GM12878 (cell line): ENCODE data around the gene ANTXR1. TPM values are rescaled to one million over a fixed set of nuclear protein-coding genes. Genes with fewer than 3 reads are reported as not detected.

ENCODE experiments used
- ATAC-seq: fragments of 200-7000 bp; cut with Tn5 transposase; 3 replicates; pipeline ENCODE4 v1.9.1; 2020; ENCODE audit warnings: mild to moderate bottlenecking, moderate library complexity
- BruUV-seq: library from RNA; stranded (reverse); fragments of 400-500 nt; replicated peaks from 2 replicates; lab custom pipeline; 2021; lab: Mats Ljungman, UMichigan
- CTCF ChIA-PET: fragments of 300-600 bp; sonication (Branson Sonifier 250); formaldehyde crosslinking; extraction: SDS; loops from one replicate; lab custom pipeline; 2021; ENCODE audit warnings: inconsistent platforms; lab: Yijun Ruan, JAX
- POLR2A ChIA-PET: fragments of 350-600 bp; formaldehyde crosslinking; extraction: SDS; loops from one replicate; lab custom pipeline; 2021; ENCODE audit warnings: inconsistent platforms; lab: Charles Lee
- RAD21 ChIA-PET: fragments of 300-600 bp; sonication (Branson Sonifier 250); formaldehyde crosslinking; loops from one replicate; lab custom pipeline; 2023; ENCODE audit warnings: antibody characterized with exemption; ENCODE audit not compliant: unreplicated experiment; lab: Charles Lee
- SMC1A ChIA-PET: fragments of 300-600 bp; sonication (Branson Sonifier 250); formaldehyde crosslinking; loops from one replicate; lab custom pipeline; 2023; ENCODE audit not compliant: unreplicated experiment, uncharacterized antibody; lab: Charles Lee
- DNase-seq: peaks from one replicate; pipeline ENCODE4 v3.0.0-alpha.2; 2011; ENCODE audit warnings: low read depth, low spot score
- FAIRE-seq: peaks from 3 replicates; lab custom pipeline; 2011; peaks lifted over from hg19 to GRCh38; lab: Jason Lieb, UNC
- H2AFZ ChIP-seq: 2 replicates; pipeline ENCODE4 v1.6.0; 2011; ENCODE audit warnings: low read depth, low read length, control low read depth; ENCODE audit not compliant: control insufficient read depth
- H3K27ac ChIP-seq: 2 replicates; pipeline ENCODE4 v1.5.1; 2011; ENCODE audit warnings: control low read depth; ENCODE audit not compliant: control insufficient read depth, insufficient read depth
- H3K27me3 ChIP-seq, 2 experiments: replicated peaks in 1 of 2; 2 replicates each; pipeline versions ENCODE4 v1.6.0 to v1.6.1; 2011; ENCODE audit warnings: low read length in 1 of 2; ENCODE audit not compliant: control insufficient read depth in 2 of 2, insufficient read depth in 2 of 2
- H3K36me3 ChIP-seq, 2 experiments: 2 replicates each; pipeline ENCODE4 v1.5.1; 2011; ENCODE audit warnings: low read length in 1 of 2; ENCODE audit not compliant: control insufficient read depth in 2 of 2, insufficient read depth in 2 of 2
- H3K4me1 ChIP-seq: 2 replicates; pipeline ENCODE4 v1.6.1; 2011; ENCODE audit warnings: mild to moderate bottlenecking, low read length, moderate library complexity, mixed read lengths; ENCODE audit not compliant: control insufficient read depth, insufficient read depth
- H3K4me2 ChIP-seq: 2 replicates; pipeline ENCODE4 v1.6.0; 2011; ENCODE audit warnings: control low read depth; ENCODE audit not compliant: control insufficient read depth, insufficient read depth
- H3K4me3 ChIP-seq: fragments of 200-600 bp; sonication (generic); 2 replicates; pipeline ENCODE4 v1.5.1; 2016
- H3K79me2 ChIP-seq: 2 replicates; pipeline ENCODE4 v1.6.0; 2011; ENCODE audit warnings: low read length; ENCODE audit not compliant: control insufficient read depth, insufficient read depth
- H3K9ac ChIP-seq: 2 replicates; pipeline ENCODE4 v1.8.0; 2011; ENCODE audit warnings: low read length, control low read depth, mixed read lengths; ENCODE audit not compliant: control insufficient read depth, insufficient read depth
- H3K9me3 ChIP-seq: replicated peaks from 3 replicates; pipeline ENCODE4 v1.5.1; 2011; ENCODE audit warnings: mild to moderate bottlenecking, low read length; ENCODE audit not compliant: control insufficient read depth, insufficient read depth
- H4K20me1 ChIP-seq: 2 replicates; pipeline ENCODE4 v1.6.0; 2011; ENCODE audit not compliant: control insufficient read depth, insufficient read depth
- BRCA1 ChIP-seq: IDR thresholded peaks from 2 replicates; pipeline ENCODE4 v1.6.1; 2011; ENCODE audit warnings: low read depth, low read length, improper control_type of control experiment
- HDAC6 ChIP-seq: fragments of 200-600 bp; sonication (generic); IDR thresholded peaks from one replicate; pipeline ENCODE4 v1.8.0; 2017; ENCODE audit warnings: antibody characterized with exemption; ENCODE audit not compliant: unreplicated experiment
- JUND ChIP-seq: IDR thresholded peaks from 2 replicates; pipeline ENCODE4 v1.6.1; 2012; ENCODE audit warnings: low read depth, mild to moderate bottlenecking, low read length, improper control_type of control experiment, moderate library complexity
- SPI1 ChIP-seq: IDR thresholded peaks from 2 replicates; pipeline ENCODE4 v1.6.1; 2011; ENCODE audit warnings: low read depth, mild to moderate bottlenecking, low read length, moderate library complexity, borderline replicate concordance; ENCODE audit not compliant: insufficient read depth
- ZSCAN29 ChIP-seq: fragments of 450-650 bp; IDR thresholded peaks from 2 replicates; pipeline ENCODE4 v1.6.1; 2017; ENCODE audit warnings: mild to moderate bottlenecking, moderate library complexity
- ZZZ3 ChIP-seq: IDR thresholded peaks from 2 replicates; pipeline ENCODE4 v1.6.1; 2011; ENCODE audit warnings: low read depth; ENCODE audit not compliant: control insufficient read depth, insufficient read length
- WGBS: methylation state at CpG from one replicate; pipeline ENCODE4 v1.1.6; 2016; ENCODE audit warnings: low lambda C conversion rate; ENCODE audit not compliant: insufficient replicate concordance, insufficient coverage; ENCODE audit errors: missing lambda C conversion rate; 5-methylcytosine and 5-hydroxymethylcytosine counted together
- in situ Hi-C: fragments of 300-500 bp; cut with MboI; formaldehyde crosslinking; loops from 9 replicates; pipeline ENCODE4 v1.14.3; 2018; ENCODE audit warnings: mixed read lengths
- intact Hi-C: fragments of 100-400 bp; cut with micrococcal nuclease; formaldehyde crosslinking; loops from one replicate; pipeline ENCODE4 v1.14.2; 2022; ENCODE audit not compliant: unreplicated experiment
- polyA plus RNA-seq, 11 experiments: library from polyadenylated mRNA; depleted of rRNA in 4 of 11; unstranded in 6 of 11; stranded (reverse) in 5 of 11; fragments of >200 nt; fragmentation: Nextera tagmentation in 4 of 11; fragmentation: Illumina TruSeq in 1 of 11; extraction: Ambion mirVana in 4 of 11; extraction: Trizol in 1 of 11; gene quantifications; 1 replicate in 1 of 11; 2 replicates in 10 of 11; pipeline versions ENCODE4 v1.2.1 to v1.2.3, GENCODE V29; 2011 to 2016; ENCODE audit warnings: inconsistent platforms in 2 of 11, missing spikeins in 2 of 11, low read depth in 1 of 11
- total RNA-seq, 4 experiments: library from RNA; depleted of rRNA in 3 of 4; stranded (reverse); fragments of >200 nt in 3 of 4; fragmentation: Illumina TruSeq in 1 of 4; extraction: Trizol in 1 of 4; gene quantifications; 2 replicates each; pipeline versions ENCODE4 v1.2.1 to v1.2.3, GENCODE V29; 2013 to 2021
- TF ChIP-seq, protein P1 (sequence below): IDR thresholded peaks from 2 replicates; pipeline ENCODE4 v1.6.1; 2012; ENCODE audit warnings: low read depth, low read length, improper control_type of control experiment
- TF ChIP-seq, protein P2 (sequence below): fragments of 450-650 bp; IDR thresholded peaks from 2 replicates; pipeline ENCODE4 v1.6.1; 2014; ENCODE audit warnings: mild to moderate bottlenecking
- TF ChIP-seq, protein P3 (sequence below): fragments of 150-350 bp; IDR thresholded peaks from 2 replicates; pipeline ENCODE4 v1.6.1; 2016; ENCODE audit warnings: low read depth, low read length

The ANTXR1 gene
- total and polyA plus RNA-seq, 10 of the 15 experiments (the other 5 are each of a cell fraction or from before 2014, with no cell fraction given) = 0.09 to 0.26 TPM; not detected in 8

DNA sequence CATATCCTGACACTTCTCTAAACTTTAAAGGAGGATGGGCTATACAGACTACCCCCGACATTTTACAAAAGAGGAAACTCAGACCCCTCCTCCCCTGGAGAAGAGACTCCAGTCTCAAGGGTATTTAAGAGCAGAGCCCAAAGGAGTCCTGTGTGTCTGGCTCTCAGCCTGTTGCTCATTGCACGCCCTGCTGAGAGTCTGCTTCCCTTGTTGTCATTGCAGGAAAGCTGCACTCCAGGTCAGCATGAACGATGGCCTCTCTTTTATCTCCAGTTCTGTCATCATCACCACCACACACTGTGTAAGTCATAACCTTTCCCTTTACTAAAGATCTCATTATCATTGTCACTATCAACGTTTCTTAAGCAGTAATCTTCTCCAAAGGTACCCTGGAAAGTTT lies 111.4 kb downstream of the ANTXR1 start:
- whole genome bisulfite sequencing = 9% methylated on average over 4 of the region's 4 CpGs
- intact Hi-C loops = no loop called here
- TF ChIP-seq, protein P1, sequence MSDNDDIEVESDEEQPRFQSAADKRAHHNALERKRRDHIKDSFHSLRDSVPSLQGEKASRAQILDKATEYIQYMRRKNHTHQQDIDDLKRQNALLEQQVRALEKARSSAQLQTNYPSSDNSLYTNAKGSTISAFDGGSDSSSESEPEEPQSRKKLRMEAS = no peak
- TF ChIP-seq ZZZ3 = no peak
- no peak for TF ChIP-seq SPI1
- no peak for TF ChIP-seq ZSCAN29
- TF ChIP-seq BRCA1 = no peak
- TF ChIP-seq, protein P2, sequence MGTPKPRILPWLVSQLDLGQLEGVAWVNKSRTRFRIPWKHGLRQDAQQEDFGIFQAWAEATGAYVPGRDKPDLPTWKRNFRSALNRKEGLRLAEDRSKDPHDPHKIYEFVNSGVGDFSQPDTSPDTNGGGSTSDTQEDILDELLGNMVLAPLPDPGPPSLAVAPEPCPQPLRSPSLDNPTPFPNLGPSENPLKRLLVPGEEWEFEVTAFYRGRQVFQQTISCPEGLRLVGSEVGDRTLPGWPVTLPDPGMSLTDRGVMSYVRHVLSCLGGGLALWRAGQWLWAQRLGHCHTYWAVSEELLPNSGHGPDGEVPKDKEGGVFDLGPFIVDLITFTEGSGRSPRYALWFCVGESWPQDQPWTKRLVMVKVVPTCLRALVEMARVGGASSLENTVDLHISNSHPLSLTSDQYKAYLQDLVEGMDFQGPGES = no peak
- TF ChIP-seq, protein P3, sequence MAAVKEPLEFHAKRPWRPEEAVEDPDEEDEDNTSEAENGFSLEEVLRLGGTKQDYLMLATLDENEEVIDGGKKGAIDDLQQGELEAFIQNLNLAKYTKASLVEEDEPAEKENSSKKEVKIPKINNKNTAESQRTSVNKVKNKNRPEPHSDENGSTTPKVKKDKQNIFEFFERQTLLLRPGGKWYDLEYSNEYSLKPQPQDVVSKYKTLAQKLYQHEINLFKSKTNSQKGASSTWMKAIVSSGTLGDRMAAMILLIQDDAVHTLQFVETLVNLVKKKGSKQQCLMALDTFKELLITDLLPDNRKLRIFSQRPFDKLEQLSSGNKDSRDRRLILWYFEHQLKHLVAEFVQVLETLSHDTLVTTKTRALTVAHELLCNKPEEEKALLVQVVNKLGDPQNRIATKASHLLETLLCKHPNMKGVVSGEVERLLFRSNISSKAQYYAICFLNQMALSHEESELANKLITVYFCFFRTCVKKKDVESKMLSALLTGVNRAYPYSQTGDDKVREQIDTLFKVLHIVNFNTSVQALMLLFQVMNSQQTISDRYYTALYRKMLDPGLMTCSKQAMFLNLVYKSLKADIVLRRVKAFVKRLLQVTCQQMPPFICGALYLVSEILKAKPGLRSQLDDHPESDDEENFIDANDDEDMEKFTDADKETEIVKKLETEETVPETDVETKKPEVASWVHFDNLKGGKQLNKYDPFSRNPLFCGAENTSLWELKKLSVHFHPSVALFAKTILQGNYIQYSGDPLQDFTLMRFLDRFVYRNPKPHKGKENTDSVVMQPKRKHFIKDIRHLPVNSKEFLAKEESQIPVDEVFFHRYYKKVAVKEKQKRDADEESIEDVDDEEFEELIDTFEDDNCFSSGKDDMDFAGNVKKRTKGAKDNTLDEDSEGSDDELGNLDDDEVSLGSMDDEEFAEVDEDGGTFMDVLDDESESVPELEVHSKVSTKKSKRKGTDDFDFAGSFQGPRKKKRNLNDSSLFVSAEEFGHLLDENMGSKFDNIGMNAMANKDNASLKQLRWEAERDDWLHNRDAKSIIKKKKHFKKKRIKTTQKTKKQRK = no peak
- TF ChIP-seq HDAC6 = no peak
- no peak for TF ChIP-seq JUND
- no peak overlapping the region for H2AFZ ChIP-seq
- no peaks in the 10 kb centered on the region for H3K79me2 ChIP-seq
- no peak overlapping the region for H3K27ac ChIP-seq
- CTCF ChIA-PET = no interaction called here
- H3K9ac ChIP-seq = no peak overlapping the region
- no peaks in the 10 kb centered on the region for H4K20me1 ChIP-seq
- RAD21 ChIA-PET = no interaction called here
- H3K9me3 ChIP-seq = no peaks in the 10 kb centered on the region
- no peaks in the 10 kb centered on the region; a peak in 2 of 4 replicates for H3K27me3 ChIP-seq
- SMC1A ChIA-PET = interaction anchor here (1.8 kb wide), 1 partner anchor 10 kb away, joined by 5 read pairs; no protein-coding TSS in a partner anchor
- POLR2A ChIA-PET = no interaction called here
- H3K4me3 ChIP-seq = no peak overlapping the region
- ATAC-seq (no peak), DNase-seq (no peak), FAIRE-seq (no peak)
- in situ Hi-C loops = no loop called here
- H3K36me3 ChIP-seq = no peaks in the 10 kb centered on the region
- no peak overlapping the region for H3K4me2 ChIP-seq
- BruUV-seq = no TSS peak
- H3K4me1 ChIP-seq = no peaks in the 10 kb centered on the region
